Caco-2 (cell line): ENCODE measurements around the gene RIN3. TPM values are rescaled to one million over a fixed set of nuclear protein-coding genes. Genes with fewer than 3 reads are reported as not detected.

Experiments used
- BruUV-seq: library from RNA; stranded (reverse); fragments of 400-500 nt; replicated peaks from 2 replicates; lab custom pipeline; 2021; lab: Mats Ljungman, UMichigan
- CTCF ChIA-PET: fragments of 300-600 bp; sonication (Branson Sonifier 250); formaldehyde crosslinking; loops from one replicate; lab custom pipeline; 2022; ENCODE audit warnings: antibody characterized with exemption; lab: Charles Lee
- POLR2A ChIA-PET: fragments of 300-600 bp; sonication (Branson Sonifier 250); formaldehyde crosslinking; loops from one replicate; lab custom pipeline; 2022; ENCODE audit warnings: antibody characterized with exemption; lab: Charles Lee
- DNase-seq, 2 experiments: peaks; one replicate each; pipeline versions ENCODE4 v3.0.0 to v3.0.0-alpha.2; 2020 to 2022
- H3K27me3 ChIP-seq: replicated peaks from 2 replicates; pipeline ENCODE4 v1.6.0; 2011; ENCODE audit warnings: low read length; ENCODE audit not compliant: control insufficient read depth, insufficient read depth
- H3K36me3 ChIP-seq: 2 replicates; pipeline ENCODE4 v1.5.1; 2011; ENCODE audit warnings: low read length; ENCODE audit not compliant: control insufficient read depth, insufficient read depth
- H3K4me1 ChIP-seq: fragments of 250-450 bp; sonication (Bioruptor Pico); 2 replicates; pipeline ENCODE4 v1.5.1; 2020; ENCODE audit warnings: mild to moderate bottlenecking
- H3K4me3 ChIP-seq: 2 replicates; pipeline ENCODE4 v1.5.1; 2011; ENCODE audit warnings: low read depth, mild to moderate bottlenecking, control low read depth, low read length
- H3K9me3 ChIP-seq: fragments of 250-450 bp; sonication (Bioruptor Pico); 2 replicates; pipeline ENCODE4 v1.5.1; 2020; ENCODE audit warnings: mild to moderate bottlenecking, moderate library complexity
- H3K27ac Mint-ChIP-seq: one replicate; pipeline ENCODE4 v1.8.0; 2022; ENCODE audit warnings: mixed read lengths; ENCODE audit not compliant: unreplicated experiment
- H3K27me3 Mint-ChIP-seq: one replicate; pipeline ENCODE4 v1.8.0; 2022; ENCODE audit warnings: mixed read lengths; ENCODE audit not compliant: insufficient read depth, unreplicated experiment
- H3K36me3 Mint-ChIP-seq: one replicate; pipeline ENCODE4 v1.8.0; 2022; ENCODE audit warnings: mild to moderate bottlenecking, mixed read lengths; ENCODE audit not compliant: insufficient read depth, unreplicated experiment
- H3K4me1 Mint-ChIP-seq: one replicate; pipeline ENCODE4 v1.8.0; 2022; ENCODE audit warnings: low read depth, mixed read lengths; ENCODE audit not compliant: unreplicated experiment
- H3K4me3 Mint-ChIP-seq: one replicate; pipeline ENCODE4 v1.8.0; 2022; ENCODE audit warnings: mild to moderate bottlenecking, moderate library complexity, mixed read lengths; ENCODE audit not compliant: unreplicated experiment
- H3K9me3 Mint-ChIP-seq: one replicate; pipeline ENCODE4 v1.8.0; 2022; ENCODE audit warnings: mixed read lengths; ENCODE audit not compliant: unreplicated experiment
- CTCF ChIP-seq, 2 experiments: fragments of 200-600 bp in 1 of 2; IDR thresholded peaks; 1 replicate in 1 of 2; 2 replicates in 1 of 2; pipeline versions ENCODE4 v1.5.1 to v1.8.0; 2011 to 2022; ENCODE audit warnings: antibody characterized with exemption in 1 of 2, control low read depth in 1 of 2, inconsistent platforms in 1 of 2, low read depth in 1 of 2, low read length in 1 of 2, mild to moderate bottlenecking in 1 of 2, moderate library complexity in 1 of 2; ENCODE audit not compliant: insufficient read depth in 1 of 2, severe bottlenecking in 1 of 2, unreplicated experiment in 1 of 2
- intact Hi-C: fragments of 100-400 bp; cut with micrococcal nuclease; formaldehyde crosslinking; loops from one replicate; pipeline ENCODE4 v1.10.0; 2022; ENCODE audit not compliant: unreplicated experiment
- total RNA-seq: library from RNA; stranded (reverse); gene quantifications from 2 replicates; pipeline ENCODE4 v1.2.3, GENCODE V29; 2022

RIN3 gene
- total RNA-seq, 1 experiment from 2014 or later = 20.7 TPM

- no peak for TF ChIP-seq CTCF (IDR thresholded peaks at IDR 0.05; ENCODE audit: insufficient read depth in 1 of 2, low read depth in 1 of 2, low read length in 1 of 2, severe bottlenecking in 1 of 2, unreplicated experiment in 1 of 2)
- Mint-ChIP-seq H3K4me1 (peaks cover 15% of the 10 kb centered on the region), H3K27ac (no peak overlapping the region), H3K36me3 (peaks cover 16% of the 10 kb centered on the region), H3K4me3 (no peak overlapping the region), H3K9me3 (no peaks in the 10 kb centered on the region), H3K27me3 (no peaks in the 10 kb centered on the region)
- no peak overlapping the region for H3K4me3 ChIP-seq
- H3K27me3 ChIP-seq = no peaks in the 10 kb centered on the region
- H3K4me1 ChIP-seq = peaks cover 4% of the 10 kb centered on the region; the same call in 1 of the 2 replicates
- intact Hi-C loops = no loop called here
- H3K9me3 ChIP-seq = no peaks in the 10 kb centered on the region
- ChIA-PET POLR2A (no interaction called here), CTCF (no interaction called here)
- no peaks in the 10 kb centered on the region; the same call in 1 of the 2 replicates for H3K36me3 ChIP-seq
- BruUV-seq = no TSS peak
- DNase-seq = no peak
These were observed 221.0 kb downstream of the RIN3 start for GRCh38 chr14:92734618-92735017.

- no peaks in the 10 kb centered on the region for H3K27me3 Mint-ChIP-seq
- ChIA-PET POLR2A (no interaction called here), CTCF (no interaction called here)
- H3K4me3 ChIP-seq = no peak overlapping the region
- H3K9me3 Mint-ChIP-seq = no peaks in the 10 kb centered on the region
- DNase-seq = no peak
- H3K4me3 Mint-ChIP-seq = no peak overlapping the region
- no peaks in the 10 kb centered on the region for H3K9me3 ChIP-seq
- H3K36me3 ChIP-seq = no peaks in the 10 kb centered on the region; the same call in 1 of the 2 replicates
- TF ChIP-seq CTCF (IDR thresholded peaks at IDR 0.05; ENCODE audit: insufficient read depth in 1 of 2, low read depth in 1 of 2, low read length in 1 of 2, severe bottlenecking in 1 of 2, unreplicated experiment in 1 of 2) = no peak
- peaks cover 18% of the 10 kb centered on the region for H3K36me3 Mint-ChIP-seq
- no peak overlapping the region for H3K27ac Mint-ChIP-seq
- no TSS peak for BruUV-seq
- H3K27me3 ChIP-seq = no peaks in the 10 kb centered on the region
- intact Hi-C loops = no loop called here
- peaks cover 15% of the 10 kb centered on the region for H3K4me1 Mint-ChIP-seq
- H3K4me1 ChIP-seq = peaks cover 4% of the 10 kb centered on the region; the same call in 1 of the 2 replicates
These were observed 221.8 kb downstream of the RIN3 start for GRCh38 chr14:92735344-92735743.

- Histone ChIP-seq H3K4me3 (no peak overlapping the region), H3K27me3 (no peaks in the 10 kb centered on the region), H3K36me3 (no peaks in the 10 kb centered on the region; the same call in 1 of the 2 replicates), H3K9me3 (no peaks in the 10 kb centered on the region), H3K4me1 (peaks cover 4% of the 10 kb centered on the region; the same call in 1 of the 2 replicates)
- no peak overlapping the region for H3K27ac Mint-ChIP-seq
- BruUV-seq = no TSS peak
- DNase-seq = no peak
- H3K9me3 Mint-ChIP-seq = no peaks in the 10 kb centered on the region
- H3K36me3 Mint-ChIP-seq = peaks cover 7% of the 10 kb centered on the region
- H3K4me3 Mint-ChIP-seq = no peak overlapping the region
- H3K27me3 Mint-ChIP-seq = no peaks in the 10 kb centered on the region
- intact Hi-C loops = no loop called here
- H3K4me1 Mint-ChIP-seq = peaks cover 15% of the 10 kb centered on the region
- ChIA-PET POLR2A (no interaction called here), CTCF (no interaction called here)
- no peak for TF ChIP-seq CTCF (IDR thresholded peaks at IDR 0.05; ENCODE audit: insufficient read depth in 1 of 2, low read depth in 1 of 2, low read length in 1 of 2, severe bottlenecking in 1 of 2, unreplicated experiment in 1 of 2)
These were observed 223.6 kb downstream of the RIN3 start for GRCh38 chr14:92737206-92737605.
